Epidermal melanocyte (primary cell): Measurements from ENCODE around the gene TICRR.
A peak's percentile ranks its signal among the peaks of the same experiment; 100 is the strongest.

Experiments
- DNase-seq: peaks from one replicate; pipeline ENCODE4 v3.0.0; 2011; ENCODE audit warnings: low spot score; ENCODE audit not compliant: insufficient read length

TICRR gene

DNA sequence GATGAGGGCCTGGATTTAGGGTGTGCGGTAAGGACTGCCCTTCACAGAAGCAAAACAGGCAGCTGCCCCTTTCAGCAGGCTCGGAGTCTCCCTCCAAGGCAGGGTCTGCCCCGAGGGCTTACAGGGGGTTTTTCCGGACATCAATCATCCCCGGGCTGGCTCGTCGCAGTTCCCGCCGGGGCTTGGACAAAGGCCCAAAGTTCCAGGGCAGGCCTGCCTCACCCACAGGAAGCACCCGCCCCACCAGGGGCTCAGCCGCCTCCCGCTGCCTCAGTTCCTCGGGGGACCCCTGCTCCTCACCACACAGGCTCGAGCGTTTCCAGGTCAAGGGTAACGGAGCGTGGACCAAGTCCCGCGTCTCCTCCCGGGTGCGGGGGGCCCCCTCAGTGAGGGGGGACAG is 53.0 kb downstream of the TICRR start:
- no peak for DNase-seq

DNA sequence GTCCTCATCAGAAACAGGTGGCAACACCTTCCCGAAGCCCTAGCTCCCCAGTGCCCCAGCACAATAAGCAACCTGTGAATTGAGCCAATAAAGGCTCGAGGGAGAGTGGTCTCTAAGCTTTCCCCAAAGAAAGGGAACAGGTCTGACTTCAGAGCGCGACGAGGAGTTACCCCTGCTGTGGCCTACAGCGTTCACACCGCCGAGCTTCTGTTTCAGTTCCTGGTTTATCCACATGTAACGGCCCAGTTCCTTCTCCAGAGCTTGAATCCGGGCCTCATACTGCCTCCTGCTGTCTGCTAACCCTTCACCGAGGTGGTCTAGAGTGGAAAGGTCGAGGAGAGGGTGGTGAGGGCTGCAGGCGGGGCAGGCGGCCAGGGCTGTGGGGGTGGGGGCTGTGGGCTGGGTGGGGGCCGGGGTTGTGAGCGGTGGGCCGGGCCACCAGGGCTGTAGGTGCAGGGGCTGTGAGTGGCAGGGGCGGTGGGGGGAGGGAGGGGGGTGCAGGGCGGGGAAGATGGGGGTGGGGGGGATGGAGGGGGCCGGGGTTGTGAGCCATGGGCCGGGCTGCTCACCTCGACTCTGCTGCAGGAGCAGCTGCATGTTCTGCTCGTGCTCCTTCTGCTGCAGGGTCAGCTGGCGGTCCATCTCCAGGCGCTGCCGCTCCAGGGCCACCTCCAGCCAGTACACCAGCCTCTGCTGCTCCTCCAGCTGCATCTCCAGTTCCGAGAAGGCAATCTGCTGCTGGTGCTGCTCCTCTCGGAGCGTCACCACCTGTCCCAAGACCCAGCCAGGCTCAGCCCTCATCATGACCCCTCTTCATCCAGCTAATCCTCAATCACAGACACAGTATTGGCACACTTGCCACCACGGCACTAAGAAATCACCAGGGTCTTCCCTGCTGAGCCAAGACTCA is 53.8 kb downstream of the TICRR start:
- DNase-seq: no peak

DNA sequence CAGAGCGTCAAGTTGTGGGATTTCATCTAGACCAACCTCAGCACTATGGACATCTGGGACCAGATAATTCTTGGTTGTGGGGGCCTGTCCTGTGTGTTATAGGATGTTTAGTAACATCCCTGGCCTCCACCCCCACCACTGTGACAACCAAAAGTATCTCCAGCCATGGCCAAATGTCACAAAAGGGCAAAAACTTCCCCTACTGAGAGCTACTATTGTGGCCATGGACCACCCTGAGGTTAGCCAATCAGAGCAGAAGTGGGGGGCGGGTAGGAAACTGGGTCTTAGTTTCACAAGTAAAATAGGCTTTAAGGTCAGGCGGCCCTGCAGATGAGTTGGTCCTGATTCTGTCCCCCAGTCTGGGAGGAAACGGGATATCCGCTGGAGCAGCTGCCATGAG is 54.6 kb downstream of the TICRR start:
- DNase-seq: no peak

DNA sequence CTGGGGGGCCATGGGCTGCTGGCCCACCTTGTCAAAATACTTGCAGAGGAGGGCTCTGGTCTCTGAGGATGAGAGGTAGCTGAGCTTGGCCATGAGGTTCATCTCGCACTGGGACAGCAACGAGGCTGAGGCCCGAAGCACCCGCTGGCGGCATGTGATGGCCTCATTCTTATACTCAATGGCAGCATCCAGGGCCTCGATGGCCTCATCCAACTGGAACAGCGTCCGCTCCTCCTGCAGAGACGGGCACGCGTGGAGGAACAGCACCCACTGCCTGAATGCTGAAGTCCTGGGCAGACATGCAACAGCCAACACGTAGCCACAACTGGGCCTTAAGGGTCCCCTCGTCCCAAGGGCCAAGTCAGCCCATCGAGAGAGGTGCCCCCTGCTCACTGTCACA is 55.0 kb downstream of the TICRR start:
- DNase-seq: no peak

DNA sequence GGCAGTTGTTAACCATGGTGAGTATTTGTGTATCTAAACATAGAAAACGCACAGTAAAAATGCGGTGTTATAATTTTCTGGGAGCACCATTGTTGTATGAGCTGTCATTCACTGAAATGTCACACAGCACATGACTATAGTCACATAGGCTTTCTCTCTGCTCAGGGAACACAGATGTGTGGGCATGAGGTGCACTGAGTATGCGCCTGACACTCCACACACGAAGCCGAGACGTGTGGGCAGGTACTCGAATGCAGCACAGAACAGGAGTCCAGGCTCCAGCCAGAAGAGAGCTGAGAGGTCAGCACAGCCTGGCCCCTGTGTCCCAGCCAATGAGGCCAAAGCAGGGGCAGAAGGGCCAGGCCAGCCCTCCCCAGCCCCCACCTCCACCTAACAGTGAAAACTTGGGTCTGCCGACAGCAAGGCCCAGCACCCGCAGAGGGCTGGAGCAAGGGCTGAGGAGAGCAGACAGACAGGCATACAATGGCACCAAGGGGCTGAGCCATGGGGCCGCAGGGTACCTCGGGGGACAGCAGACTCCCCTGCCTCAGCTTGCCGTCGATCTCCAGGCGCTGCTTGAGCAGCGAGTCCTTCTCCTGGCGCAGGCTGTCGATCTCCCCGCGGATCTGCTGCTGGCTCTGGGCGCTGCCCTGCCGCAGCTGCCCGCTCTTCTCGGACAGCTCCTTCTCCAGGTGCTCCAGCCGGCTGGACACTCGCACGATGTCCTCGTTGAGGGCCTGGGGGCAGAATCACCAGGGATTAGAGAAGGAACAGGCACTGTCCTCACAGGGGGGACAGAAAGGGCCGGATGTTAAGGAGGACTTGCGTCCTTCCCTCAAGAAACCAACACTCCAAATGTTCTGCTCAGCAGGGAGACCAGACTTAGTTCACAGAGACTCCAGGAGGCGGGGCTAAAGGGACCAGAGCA is 56.0 kb downstream of the TICRR start:
- no peak for DNase-seq

DNA sequence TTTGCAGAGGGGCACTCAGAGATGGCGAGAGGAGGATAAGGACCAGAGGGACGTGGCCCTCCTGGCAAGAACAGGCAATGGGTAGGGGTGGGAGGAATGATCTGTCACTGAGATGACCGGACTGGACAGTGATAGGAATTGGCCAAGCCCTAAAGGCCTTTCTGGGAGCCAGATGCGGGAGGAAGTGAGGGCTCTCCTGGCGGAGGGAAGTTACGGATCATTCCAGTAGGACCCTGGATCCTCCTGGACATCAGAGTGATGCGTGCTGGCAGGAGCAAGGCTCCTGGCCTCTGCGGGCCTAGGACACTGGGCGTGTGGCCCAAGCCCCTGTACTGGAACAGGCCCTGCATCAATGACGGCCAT is 56.6 kb downstream of the TICRR start:
- no peak for DNase-seq

DNA sequence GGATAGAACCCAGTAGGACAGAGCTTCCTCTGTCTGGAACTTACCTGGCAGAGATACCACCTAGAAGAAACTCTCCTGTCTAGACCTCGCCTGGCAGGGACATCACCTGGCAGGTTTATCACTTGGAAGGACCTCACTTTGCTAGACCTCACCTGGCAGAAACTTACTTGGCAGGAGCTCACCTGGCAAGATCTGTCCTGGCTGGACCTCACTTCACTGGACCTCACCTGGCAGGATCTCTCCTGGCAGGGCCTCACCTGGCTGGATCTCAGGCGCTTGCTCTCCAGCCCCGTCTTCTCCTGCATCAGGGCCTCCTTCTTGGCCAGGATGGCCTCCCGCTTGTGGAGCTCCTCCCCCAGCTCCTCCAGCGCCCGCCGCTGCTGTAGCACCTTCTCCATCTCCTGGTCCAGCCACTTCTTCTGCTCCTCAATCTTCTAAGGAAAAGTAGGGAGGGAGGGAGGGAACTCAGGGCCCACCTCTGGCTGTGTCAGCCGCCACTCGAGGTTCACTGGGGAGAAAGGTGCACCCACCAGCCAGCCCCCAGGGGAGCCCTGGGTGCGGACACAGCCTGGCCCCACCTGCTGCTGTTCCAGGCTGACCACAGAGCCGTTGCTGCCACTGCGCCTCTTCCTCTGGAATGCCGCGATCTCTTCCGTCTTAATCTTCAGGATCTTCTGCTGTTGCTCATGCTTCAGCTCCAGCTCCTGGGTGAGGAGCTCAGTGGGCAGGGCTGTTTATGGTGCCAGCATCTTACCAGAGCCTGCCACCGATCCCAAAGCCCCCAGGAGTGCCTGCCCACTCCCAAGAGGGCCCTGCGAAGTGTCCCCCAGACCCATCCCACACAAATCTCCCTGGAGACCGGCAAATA is 57.5 kb downstream of the TICRR start:
- no peak for DNase-seq

DNA sequence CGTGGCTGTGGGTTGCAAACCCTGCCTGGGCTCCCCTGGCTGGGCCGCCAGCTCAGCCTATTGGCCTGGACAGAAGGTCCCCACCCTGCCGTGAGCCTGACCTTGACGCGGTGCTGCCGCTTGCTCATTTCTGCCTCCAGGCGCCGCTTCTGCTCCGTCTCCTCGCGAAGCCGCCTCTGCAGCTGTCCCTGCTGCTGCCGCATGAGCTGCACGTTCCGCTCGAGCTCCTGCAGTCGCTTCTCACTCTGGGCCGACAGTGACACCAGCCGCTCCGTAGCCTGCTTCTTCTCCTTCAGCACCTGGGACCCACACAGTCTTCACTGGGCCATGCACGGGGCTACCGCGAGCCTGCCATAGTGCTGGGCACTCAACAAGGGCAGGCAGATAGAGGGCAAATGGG is 58.3 kb downstream of the TICRR start:
- no peak for DNase-seq

DNA sequence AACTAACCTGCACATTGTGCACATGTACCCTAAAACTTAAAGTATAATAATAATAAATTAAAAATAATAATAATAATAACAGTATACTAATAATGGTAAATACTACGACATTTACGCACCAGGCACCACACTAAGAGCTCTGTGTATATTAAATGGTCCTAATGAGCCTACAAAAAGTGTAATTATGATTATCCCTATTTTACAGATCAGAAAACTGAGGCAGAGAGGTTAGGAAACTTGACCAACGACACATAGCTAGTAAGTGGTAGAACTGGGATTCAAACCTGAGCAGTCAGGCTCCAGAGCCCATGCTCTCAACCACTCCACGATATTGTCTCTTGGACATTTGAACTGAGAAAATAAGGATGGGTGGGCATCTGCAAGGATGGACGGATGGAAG is 65.0 kb downstream of the TICRR start:
- DNase-seq: no peak

DNA sequence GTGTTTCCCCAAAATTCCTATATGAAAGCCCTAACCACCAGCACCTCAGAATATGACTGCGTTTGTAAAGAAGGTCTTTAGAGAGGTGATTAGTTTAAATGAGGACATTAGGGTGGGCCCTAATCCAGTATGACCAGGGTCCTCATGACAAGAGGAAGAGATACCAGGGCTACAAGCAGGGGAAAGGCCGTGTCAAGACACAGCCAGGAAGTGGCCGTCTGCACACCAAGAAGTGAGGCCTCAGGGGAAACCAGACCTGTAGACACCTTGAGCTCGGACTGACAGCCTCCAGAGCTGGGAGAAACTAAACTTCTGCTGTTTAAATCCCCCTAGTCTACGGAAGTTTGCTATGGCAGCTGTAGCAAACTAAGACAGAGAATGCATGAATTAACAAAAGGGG is 65.8 kb downstream of the TICRR start:
- no peak for DNase-seq

DNA sequence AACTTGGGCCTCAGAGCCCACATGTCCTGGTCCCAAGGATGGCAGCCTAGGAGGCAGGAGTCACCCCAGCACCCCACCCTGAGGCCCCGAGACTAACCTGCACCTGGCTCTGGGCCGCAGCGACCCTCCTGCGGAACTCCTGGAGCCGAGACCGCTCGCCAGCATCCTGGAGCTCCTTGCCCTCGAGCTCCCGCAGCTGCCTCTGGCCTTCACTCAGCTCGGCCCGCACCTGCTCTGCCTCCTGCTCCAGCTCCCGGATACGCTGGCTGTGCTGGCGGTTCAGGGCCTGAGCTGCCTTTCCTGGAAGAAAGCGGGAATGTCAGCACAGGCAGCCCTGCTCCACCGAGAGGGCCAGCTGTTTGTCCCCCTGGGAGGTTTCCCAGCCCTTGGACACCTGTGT is 66.8 kb downstream of the TICRR start:
- no peak for DNase-seq

DNA sequence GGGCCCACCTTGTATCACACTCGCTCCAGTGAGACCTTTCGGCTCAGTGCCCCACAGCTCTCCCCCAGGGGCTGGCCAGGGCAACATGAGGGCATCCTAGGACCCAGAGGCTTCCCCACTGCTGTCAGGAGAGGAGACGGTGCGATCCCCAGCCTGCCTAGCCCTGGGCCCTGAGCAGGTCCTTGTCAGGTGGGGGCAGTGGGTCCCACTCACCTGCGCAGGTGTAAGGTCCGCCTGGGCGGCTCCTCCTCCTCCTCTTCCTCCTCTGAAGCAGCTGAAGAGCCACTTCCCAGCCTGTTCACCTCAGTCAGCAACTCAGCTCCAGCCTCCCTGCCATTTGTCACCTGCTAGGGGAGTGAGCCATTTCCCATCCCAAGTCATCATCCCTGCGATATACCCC is 70.4 kb downstream of the TICRR start:
- DNase-seq: no peak

DNA sequence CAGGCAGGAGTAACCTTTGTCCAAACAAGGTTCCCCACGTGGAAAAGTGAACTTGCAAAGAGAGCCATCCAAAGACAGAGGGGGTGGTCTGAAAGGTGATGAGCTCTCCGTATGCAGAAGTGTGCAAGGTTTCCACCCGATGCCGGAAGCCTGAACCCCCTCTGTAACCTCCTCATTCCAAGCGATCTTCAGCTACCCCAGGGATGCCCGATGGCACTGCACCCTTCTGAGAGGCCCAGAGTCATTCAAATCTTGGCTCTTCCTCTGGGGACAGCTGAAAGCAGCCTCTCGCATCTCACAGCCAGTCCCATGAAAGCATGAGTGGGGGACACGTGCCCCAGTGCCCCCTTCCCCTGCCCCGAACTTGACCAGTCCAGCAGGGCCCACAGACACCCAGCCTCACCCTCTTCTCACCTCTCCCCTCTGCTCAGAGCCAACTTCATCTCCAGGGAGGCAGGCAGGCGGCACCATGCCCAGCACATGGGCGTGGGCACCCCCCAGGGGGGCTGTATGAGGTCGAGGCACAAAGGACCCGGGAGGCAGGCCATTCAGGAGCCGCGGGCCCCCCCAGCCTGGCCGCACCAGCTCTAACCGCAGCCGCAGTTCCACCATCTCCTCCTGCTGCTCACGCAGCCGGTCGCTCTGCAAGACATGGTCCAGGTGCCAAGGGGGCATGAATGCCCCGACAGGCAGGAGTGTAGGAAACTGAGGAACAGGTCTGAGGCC is 71.3 kb downstream of the TICRR start:
- no peak for DNase-seq

DNA sequence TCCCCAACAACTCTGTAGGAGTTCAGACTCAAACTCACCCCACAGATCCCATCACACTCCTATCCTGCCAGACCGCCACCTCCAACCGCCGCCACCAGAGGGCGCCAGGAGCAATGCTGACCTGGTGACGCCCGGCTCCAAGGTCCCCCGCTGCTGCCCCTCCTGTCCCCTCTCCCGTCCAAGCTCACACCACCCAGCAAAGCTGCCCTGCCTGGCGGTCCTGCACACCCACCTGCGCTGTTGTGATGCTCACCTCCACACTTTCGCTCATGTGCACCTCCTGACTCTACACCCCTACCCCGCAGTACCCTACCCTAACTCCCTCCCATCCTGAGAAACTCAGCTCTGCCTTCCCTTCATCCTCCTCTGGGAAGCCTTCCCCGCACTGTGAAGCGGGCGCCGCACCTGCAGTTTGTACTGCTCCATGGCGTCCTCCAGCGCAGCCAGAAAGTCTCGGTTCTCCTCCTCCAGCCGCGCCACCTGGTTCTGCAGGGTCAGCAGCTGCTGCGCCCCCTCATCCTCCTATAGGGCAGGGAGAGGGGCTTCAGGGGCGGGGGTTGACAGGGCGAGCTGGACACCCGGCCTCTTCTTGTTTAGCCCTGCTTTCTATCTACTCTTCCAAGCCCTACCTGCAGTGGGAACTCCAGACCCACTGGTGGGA is 72.1 kb downstream of the TICRR start:
- DNase-seq: peak; percentile 93

DNA sequence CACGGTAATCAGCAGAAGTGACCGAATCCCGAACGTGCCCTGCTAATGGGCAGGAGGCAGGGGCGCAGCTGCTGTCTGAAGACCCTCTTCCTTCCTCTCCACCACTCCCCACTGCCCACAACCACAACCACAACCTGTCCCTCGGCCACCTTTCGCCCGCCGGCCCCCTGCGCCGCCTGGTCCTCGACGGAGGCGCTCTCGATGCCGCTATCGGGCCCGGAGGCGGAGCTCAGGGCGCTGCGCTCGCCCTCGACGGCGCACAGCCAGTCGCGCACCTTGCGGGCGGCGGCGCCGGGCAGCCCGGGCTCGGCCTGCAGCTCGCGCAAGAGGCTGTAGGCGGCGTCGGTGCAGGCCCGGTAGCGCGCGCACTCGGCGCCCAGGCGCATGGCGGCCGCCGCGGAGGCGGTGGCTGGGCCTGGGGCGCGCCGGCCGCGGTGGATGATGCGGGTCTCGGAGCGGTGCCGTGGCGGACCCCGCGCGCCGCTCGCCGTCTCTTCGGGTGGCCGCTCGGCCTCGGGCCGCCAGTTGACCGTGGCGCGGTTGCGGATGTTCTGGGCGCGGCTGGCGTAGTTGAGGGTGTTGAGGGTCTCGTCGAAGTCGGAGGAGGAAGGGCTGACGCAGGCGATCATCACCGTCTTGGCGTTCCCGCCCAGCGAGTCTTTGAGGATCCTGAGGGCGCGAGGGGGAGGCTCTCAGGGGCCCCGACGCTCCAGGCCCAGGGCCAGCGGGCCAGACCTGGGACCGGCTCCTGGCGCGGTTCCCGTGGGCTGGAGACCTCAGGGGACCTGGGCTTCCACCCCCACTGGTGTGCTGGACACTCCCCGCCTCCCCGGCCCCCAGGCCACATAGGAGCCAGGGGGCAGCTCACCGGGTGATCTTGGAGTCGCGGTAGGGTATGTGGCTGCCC is 73.1 kb downstream of the TICRR start:
- DNase-seq: no peak

DNA sequence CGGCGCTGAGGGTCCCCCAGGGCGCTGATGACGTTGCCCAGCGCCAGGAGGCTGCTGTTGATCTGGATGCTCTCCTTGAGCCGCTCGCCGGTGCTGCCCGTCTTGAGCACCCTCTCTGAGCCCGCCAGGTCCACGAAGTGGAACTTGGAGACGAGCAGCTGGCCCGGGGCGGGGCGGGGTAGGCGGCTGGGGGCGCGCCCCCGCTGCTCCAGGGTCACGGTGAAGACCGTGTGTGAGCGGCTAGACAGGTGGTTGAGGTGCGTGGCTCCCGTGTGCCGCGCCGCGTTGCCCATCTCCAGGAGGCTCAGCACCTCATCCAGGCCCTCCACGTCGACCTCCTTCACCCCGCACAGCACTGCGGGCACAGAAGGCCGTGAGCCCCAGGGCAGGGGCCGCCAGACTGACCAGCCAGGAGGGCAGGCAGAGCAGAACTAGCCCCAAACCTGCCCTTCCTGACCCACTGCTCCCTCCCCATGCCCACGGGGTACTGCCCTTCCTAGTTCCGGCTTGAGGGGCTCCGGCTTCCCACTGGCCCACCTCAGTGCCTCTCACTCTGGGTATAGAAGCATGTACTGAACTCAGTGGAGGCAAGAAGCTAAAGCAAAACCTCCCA is 73.8 kb downstream of the TICRR start:
- no peak for DNase-seq

DNA sequence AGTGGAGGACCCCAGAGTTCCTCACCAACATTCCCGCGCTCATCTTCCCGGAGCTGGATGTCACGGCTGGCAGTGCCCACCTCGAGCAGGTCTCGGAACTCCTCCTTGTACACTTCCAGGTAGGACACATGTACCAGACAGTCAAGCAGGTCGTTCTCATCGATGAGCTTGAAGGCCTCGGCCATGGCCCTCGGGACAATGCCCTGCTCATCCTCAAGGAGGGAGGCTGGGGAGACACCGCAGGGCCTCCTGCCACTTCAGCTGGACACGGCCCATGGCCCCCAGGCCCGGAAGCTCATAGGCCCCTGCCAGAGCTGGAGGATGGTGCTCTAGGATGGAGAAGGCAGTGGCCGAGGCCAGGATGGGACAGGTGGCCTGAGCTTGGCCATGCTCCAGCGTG is 74.4 kb downstream of the TICRR start:
- no peak for DNase-seq

DNA sequence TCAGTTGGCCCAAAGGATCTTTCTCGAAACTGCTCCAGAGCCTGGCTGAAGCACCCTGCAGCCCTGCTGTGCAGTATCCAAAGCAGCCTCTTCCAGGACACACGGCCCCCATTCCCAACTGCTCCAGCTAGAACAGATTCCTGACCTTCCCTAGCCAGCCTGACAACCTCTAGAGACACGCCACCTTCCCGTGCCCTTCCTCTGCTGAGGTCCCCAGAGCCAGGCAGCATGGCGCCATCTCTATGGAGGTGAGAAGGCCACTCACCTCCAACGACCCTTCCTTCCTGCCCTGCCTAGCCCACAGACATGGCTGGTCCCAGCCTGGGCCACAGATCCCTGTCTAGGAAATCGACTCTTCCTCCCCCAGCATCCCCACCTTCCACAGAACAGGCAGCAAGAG is 76.9 kb downstream of the TICRR start:
- no peak for DNase-seq

DNA sequence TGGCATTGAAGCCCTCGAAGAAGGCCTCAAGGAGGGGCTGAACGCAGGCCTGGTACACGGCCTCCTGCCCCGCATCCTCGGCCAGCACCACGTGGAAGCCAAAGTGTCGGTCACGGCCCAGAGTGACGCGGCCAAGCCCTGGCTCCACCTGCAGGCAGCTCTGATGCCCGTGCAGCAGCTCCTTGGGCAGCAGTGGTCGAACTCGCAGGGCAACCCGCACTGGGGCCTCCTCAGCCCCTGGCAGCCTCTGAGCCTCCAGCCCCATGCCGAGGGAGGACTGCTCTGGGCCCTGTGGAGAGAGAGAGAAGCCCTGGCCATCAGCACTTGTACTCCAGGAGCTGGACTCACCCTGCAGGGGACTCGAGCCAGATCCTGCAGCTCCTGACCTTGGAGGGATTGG is 77.4 kb downstream of the TICRR start:
- no peak for DNase-seq
